Measurements from ENCODE around the gene MEIS2. TPM values are rescaled to one million over a fixed set of nuclear protein-coding genes. Genes with fewer than 3 reads are reported as not detected.

Gene MEIS2
- total RNA-seq, 1 experiment from 2014 or later, result 28.7 TPM

GRCh38 chr15:37138591-37139215, 38.4 kb upstream of the MEIS2 start:
- intact Hi-C loops (cut with micrococcal nuclease; ENCODE audit: unreplicated experiment), result loop anchor here (10.0 kb wide), 2 partner anchors 164 to 746 kb away; no protein-coding TSS in a partner anchor
- no peaks in the 10 kb centered on the region for H3K9me3 ChIP-seq
- no peak overlapping the region for H3K4me3 ChIP-seq (ENCODE audit: low read depth, low read length)
- no TSS peak for BruUV-seq (replicated peaks)
- Mint-ChIP-seq H3K4me3 (ENCODE audit: unreplicated experiment) (no peak overlapping the region), H3K27me3 (ENCODE audit: insufficient read depth, unreplicated experiment) (no peaks in the 10 kb centered on the region), H3K9me3 (ENCODE audit: unreplicated experiment) (no peaks in the 10 kb centered on the region), H3K4me1 (ENCODE audit: low read depth, unreplicated experiment) (peaks cover 6% of the 10 kb centered on the region), H3K27ac (ENCODE audit: unreplicated experiment) (no peak overlapping the region), H3K36me3 (ENCODE audit: insufficient read depth, unreplicated experiment) (no peaks in the 10 kb centered on the region)
- DNase-seq, result no peak
- H3K4me1 ChIP-seq, result peaks cover 19% of the 10 kb centered on the region; the same call in 1 of the 2 replicates
- no peaks in the 10 kb centered on the region for H3K36me3 ChIP-seq (ENCODE audit: control insufficient read depth, insufficient read depth, low read length)
- H3K27me3 ChIP-seq (replicated peaks; ENCODE audit: control insufficient read depth, insufficient read depth, low read length), result no peaks in the 10 kb centered on the region
- TF ChIP-seq CTCF (IDR thresholded peaks at IDR 0.05; ENCODE audit: insufficient read depth in 1 of 2, low read depth in 1 of 2, low read length in 1 of 2, severe bottlenecking in 1 of 2, unreplicated experiment in 1 of 2), result no peak
- POLR2A ChIA-PET, result no interaction called here
- CTCF ChIA-PET, result no interaction called here

- Histone ChIP-seq H3K27me3 (replicated peaks; ENCODE audit: control insufficient read depth, insufficient read depth, low read length) (no peaks in the 10 kb centered on the region), H3K4me1 (peaks cover 12% of the 10 kb centered on the region; the same call in 1 of the 2 replicates), H3K4me3 (ENCODE audit: low read depth, low read length) (no peak overlapping the region), H3K9me3 (no peaks in the 10 kb centered on the region), H3K36me3 (ENCODE audit: control insufficient read depth, insufficient read depth, low read length) (no peaks in the 10 kb centered on the region)
- intact Hi-C loops (cut with micrococcal nuclease; ENCODE audit: unreplicated experiment), result loop anchor here (10.0 kb wide), 2 partner anchors 162 to 748 kb away; no protein-coding TSS in a partner anchor
- no peak for TF ChIP-seq CTCF (IDR thresholded peaks at IDR 0.05; ENCODE audit: insufficient read depth in 1 of 2, low read depth in 1 of 2, low read length in 1 of 2, severe bottlenecking in 1 of 2, unreplicated experiment in 1 of 2)
- Mint-ChIP-seq H3K36me3 (ENCODE audit: insufficient read depth, unreplicated experiment) (no peaks in the 10 kb centered on the region), H3K4me1 (ENCODE audit: low read depth, unreplicated experiment) (peaks cover 6% of the 10 kb centered on the region), H3K27me3 (ENCODE audit: insufficient read depth, unreplicated experiment) (no peaks in the 10 kb centered on the region), H3K9me3 (ENCODE audit: unreplicated experiment) (no peaks in the 10 kb centered on the region), H3K4me3 (ENCODE audit: unreplicated experiment) (no peak overlapping the region), H3K27ac (ENCODE audit: unreplicated experiment) (no peak overlapping the region)
- ChIA-PET POLR2A (no interaction called here), CTCF (no interaction called here)
- DNase-seq, result no peak
- no TSS peak for BruUV-seq (replicated peaks)
These were observed 36.9 kb upstream of the MEIS2 start for GRCh38 chr15:37137221-37137620.

GRCh38 chr15:37136666-37137065, 36.3 kb upstream of the MEIS2 start:
- H3K4me3 ChIP-seq (ENCODE audit: low read depth, low read length), result no peak overlapping the region
- Mint-ChIP-seq H3K9me3 (ENCODE audit: unreplicated experiment) (no peaks in the 10 kb centered on the region), H3K36me3 (ENCODE audit: insufficient read depth, unreplicated experiment) (no peaks in the 10 kb centered on the region), H3K4me3 (ENCODE audit: unreplicated experiment) (no peak overlapping the region), H3K4me1 (ENCODE audit: low read depth, unreplicated experiment) (peaks cover 6% of the 10 kb centered on the region), H3K27ac (ENCODE audit: unreplicated experiment) (no peak overlapping the region), H3K27me3 (ENCODE audit: insufficient read depth, unreplicated experiment) (no peaks in the 10 kb centered on the region)
- no TSS peak for BruUV-seq (replicated peaks)
- TF ChIP-seq CTCF (IDR thresholded peaks at IDR 0.05; ENCODE audit: insufficient read depth in 1 of 2, low read depth in 1 of 2, low read length in 1 of 2, severe bottlenecking in 1 of 2, unreplicated experiment in 1 of 2), result no peak
- no peaks in the 10 kb centered on the region for H3K9me3 ChIP-seq
- no peak for DNase-seq
- ChIA-PET CTCF (no interaction called here), POLR2A (no interaction called here)
- H3K4me1 ChIP-seq, result peaks cover 12% of the 10 kb centered on the region; the same call in 1 of the 2 replicates
- no peaks in the 10 kb centered on the region for H3K36me3 ChIP-seq (ENCODE audit: control insufficient read depth, insufficient read depth, low read length)
- H3K27me3 ChIP-seq (replicated peaks; ENCODE audit: control insufficient read depth, insufficient read depth, low read length), result no peaks in the 10 kb centered on the region
- intact Hi-C loops (cut with micrococcal nuclease; ENCODE audit: unreplicated experiment), result loop anchor here (10.0 kb wide), 2 partner anchors 162 to 748 kb away; no protein-coding TSS in a partner anchor

All from Caco-2 (cell line).